COR-L47 (cell line): Measurements from ENCODE around the gene CCNJL.
"Not testable (repeated sequence)": the region's sequence is repeated elsewhere in the genome, so short reads cannot be mapped to it uniquely, and the experiment has no call there.

Experiments used
- DNase-seq: peaks from one replicate; lab custom pipeline; 2025; lab: John Stamatoyannopoulos, UW

The CCNJL gene

GRCh38 chr5:160312134-160312959 lies at the start of gene CCNJL:
Gene CCNJL (minus strand): TSS chr5:160312564. CDS start chr5:160311923, 641 bp downstream.
- DNase-seq = peak; percentile 72

GRCh38 chr5:160361624-160362228 lies 49.4 kb upstream of the CCNJL start:
- no peak for DNase-seq

GRCh38 chr5:160360310-160360709 lies 47.9 kb upstream of the CCNJL start:
- DNase-seq = no peak

- DNase-seq = no peak
Measured at GRCh38 chr5:160359816-160360215, 47.5 kb upstream of the CCNJL start.

GRCh38 chr5:160359242-160359641 lies 46.9 kb upstream of the CCNJL start:
- DNase-seq = no peak

- no peak for DNase-seq
Measured at GRCh38 chr5:160357861-160358411, 45.6 kb upstream of the CCNJL start.

- no peak for DNase-seq
Measured at GRCh38 chr5:160357394-160357793, 45.0 kb upstream of the CCNJL start.

- DNase-seq = no peak
Measured at GRCh38 chr5:160356550-160357347, 44.4 kb upstream of the CCNJL start.

GRCh38 chr5:160354666-160355065 lies 42.3 kb upstream of the CCNJL start:
- DNase-seq = no peak

GRCh38 chr5:160353379-160353778 lies 41.0 kb upstream of the CCNJL start:
- DNase-seq = no peak

- DNase-seq = no peak
Measured at GRCh38 chr5:160352308-160352707, 39.9 kb upstream of the CCNJL start.

GRCh38 chr5:160349935-160350303 lies 37.6 kb upstream of the CCNJL start:
- DNase-seq = no peak

- no peak for DNase-seq
Measured at GRCh38 chr5:160349249-160349934, 37.0 kb upstream of the CCNJL start.

- no peak for DNase-seq
Measured at GRCh38 chr5:160348080-160348479, 35.7 kb upstream of the CCNJL start.

GRCh38 chr5:160347448-160347847 lies 35.1 kb upstream of the CCNJL start:
- DNase-seq = no peak

- no peak for DNase-seq
Measured at GRCh38 chr5:160342413-160342941, 30.1 kb upstream of the CCNJL start.

GRCh38 chr5:160341309-160341870 lies 29.0 kb upstream of the CCNJL start:
- no peak for DNase-seq

GRCh38 chr5:160340513-160340912 lies 28.1 kb upstream of the CCNJL start:
- DNase-seq = not testable (repeated sequence)

- DNase-seq = no peak
Measured at GRCh38 chr5:160339406-160340130, 27.2 kb upstream of the CCNJL start.

- DNase-seq = not testable (repeated sequence)
Measured at GRCh38 chr5:160334716-160335115, 22.4 kb upstream of the CCNJL start.

GRCh38 chr5:160333721-160334120 lies 21.4 kb upstream of the CCNJL start:
- no peak for DNase-seq
